IMR-90 (cell line): ENCODE measurements around the gene FNTB.
A peak's percentile ranks its signal among the peaks of the same experiment; 100 is the strongest.

Experiments used
- BHLHE40 ChIP-seq: fragments of 150-350 bp; IDR thresholded peaks from 2 replicates; pipeline ENCODE4 v1.6.1; 2016; ENCODE audit warnings: mild to moderate bottlenecking, low read depth, low read length
- CHD1 ChIP-seq: IDR thresholded peaks from 2 replicates; pipeline ENCODE4 v1.6.1; 2012; ENCODE audit warnings: low read depth, low read length, improper control_type of control experiment
- CTCF ChIP-seq: conservative IDR thresholded peaks from 2 replicates; pipeline ENCODE4 v1.5.1; 2012; ENCODE audit warnings: mild to moderate bottlenecking, low read depth, low read length, improper control_type of control experiment
- MAFK ChIP-seq: IDR thresholded peaks from 2 replicates; pipeline ENCODE4 v1.6.1; 2012; ENCODE audit warnings: low read depth, low read length, improper control_type of control experiment
- MAZ ChIP-seq: IDR thresholded peaks from 2 replicates; pipeline ENCODE4 v1.6.1; 2012; ENCODE audit warnings: low read depth, mild to moderate bottlenecking, low read length, improper control_type of control experiment, moderate library complexity, borderline replicate concordance
- MXI1 ChIP-seq: IDR thresholded peaks from 2 replicates; pipeline ENCODE4 v1.6.1; 2012; ENCODE audit warnings: low read depth, mild to moderate bottlenecking, low read length, moderate library complexity, borderline replicate concordance
- POLR2A ChIP-seq: IDR thresholded peaks from 2 replicates; pipeline ENCODE4 v1.6.1; 2012; ENCODE audit warnings: mild to moderate bottlenecking, low read depth, low read length
- RAD21 ChIP-seq: IDR thresholded peaks from 2 replicates; pipeline ENCODE4 v1.6.1; 2012; ENCODE audit warnings: low read length, improper control_type of control experiment
- RCOR1 ChIP-seq: IDR thresholded peaks from 2 replicates; pipeline ENCODE4 v1.6.1; 2012; ENCODE audit warnings: mild to moderate bottlenecking, low read length, improper control_type of control experiment; ENCODE audit not compliant: insufficient replicate concordance
- RFX5 ChIP-seq: IDR thresholded peaks from 2 replicates; pipeline ENCODE4 v1.8.0; 2012; ENCODE audit warnings: low read depth, mild to moderate bottlenecking, low read length, moderate library complexity
- SMC3 ChIP-seq: fragments of 150-350 bp; IDR thresholded peaks from 2 replicates; pipeline ENCODE4 v1.6.1; 2016; ENCODE audit warnings: low read depth, mild to moderate bottlenecking, antibody characterized with exemption, low read length, moderate library complexity

DNA sequence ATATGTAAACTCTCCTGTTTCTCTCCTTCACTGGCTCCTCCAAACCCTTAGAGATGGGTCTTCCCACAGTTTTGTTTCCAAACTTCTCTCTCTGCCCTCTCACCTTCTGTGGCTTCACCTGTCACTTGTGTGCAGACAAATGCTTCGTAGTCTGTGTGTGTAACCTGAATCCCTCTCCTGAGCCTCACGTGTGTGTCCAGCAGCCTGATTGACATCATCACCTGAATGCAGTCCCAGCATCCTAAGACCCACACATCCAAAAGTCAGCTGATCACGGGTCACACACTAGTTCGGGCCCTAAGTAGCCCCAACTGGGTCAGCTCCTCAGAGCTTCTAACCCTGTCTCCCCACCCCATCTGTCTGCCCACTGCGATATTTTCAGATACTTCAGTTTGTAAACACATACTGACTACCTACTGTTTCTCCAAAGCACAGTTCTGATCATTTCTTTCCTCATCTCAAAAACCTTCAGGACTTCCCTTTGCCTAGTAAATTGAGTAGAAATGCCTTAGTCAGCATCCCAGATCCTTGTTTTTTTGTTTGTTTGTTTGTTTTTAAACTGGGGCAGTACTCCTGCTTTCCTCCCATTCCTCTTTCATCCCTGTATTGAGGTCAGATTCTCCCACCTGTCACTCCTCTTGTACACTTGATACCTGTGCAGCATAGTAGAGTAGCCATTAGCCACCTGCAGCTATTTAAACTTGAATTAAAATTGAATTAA, 23.7 kb downstream of the FNTB start:
- TF ChIP-seq POLR2A = no peak
- TF ChIP-seq CTCF = no peak
- no peak for TF ChIP-seq RFX5
- no peak for TF ChIP-seq RCOR1
- no peak for TF ChIP-seq RAD21
- peak; percentile 65 for TF ChIP-seq MAFK
- no peak for TF ChIP-seq BHLHE40
- no peak for TF ChIP-seq MXI1
- TF ChIP-seq CHD1 = no peak
- no peak for TF ChIP-seq MAZ
- TF ChIP-seq SMC3 = no peak
